ENCODE measurements around the gene S100A11.

- no peak for TF ChIP-seq POLR2A (IDR thresholded peaks at IDR 0.05; ENCODE audit: low read depth, low read length)
- TF ChIP-seq POLR2AphosphoS5 (IDR thresholded peaks at IDR 0.05; ENCODE audit: low read depth, low read length): no peak
These were observed 34.3 kb upstream of the S100A11 start for GRCh38 chr1:152071123-152071522.

All from GM12892 (cell line).